GM19372 (cell line): ENCODE data around the gene LENG8.
"Not testable (repeated sequence)": the region's sequence is repeated elsewhere in the genome, so short reads cannot be mapped to it uniquely, and the experiment has no call there.

Experiments used
- ATAC-seq: cut with Tn5 transposase; IDR thresholded peaks from one replicate; pipeline ENCODE4 v1.9.1; 2021; ENCODE audit warnings: mild to moderate bottlenecking, low read depth, moderate library complexity; ENCODE audit not compliant: unreplicated experiment

The LENG8 gene

DNA sequence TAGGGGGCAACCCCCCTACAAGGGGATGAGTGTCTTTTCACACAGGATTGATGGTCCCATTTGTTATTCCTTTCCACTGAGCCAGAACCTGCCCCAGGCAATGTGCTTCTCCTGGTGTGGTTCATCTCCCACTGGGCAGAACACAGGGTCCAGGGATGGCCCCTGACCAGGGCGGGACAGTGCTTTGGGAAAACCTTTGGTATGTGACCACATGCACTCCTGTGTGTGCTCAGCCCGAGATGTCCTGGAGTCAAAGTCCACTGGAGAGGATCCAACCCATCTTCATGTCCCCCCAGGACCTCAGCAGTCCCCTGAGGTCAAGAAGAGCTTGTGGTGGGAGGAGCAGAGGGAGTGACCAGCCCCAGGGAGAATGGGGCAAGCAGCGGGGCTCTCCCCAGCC is 59.5 kb downstream of the LENG8 start:
- ATAC-seq: not testable (repeated sequence)

DNA sequence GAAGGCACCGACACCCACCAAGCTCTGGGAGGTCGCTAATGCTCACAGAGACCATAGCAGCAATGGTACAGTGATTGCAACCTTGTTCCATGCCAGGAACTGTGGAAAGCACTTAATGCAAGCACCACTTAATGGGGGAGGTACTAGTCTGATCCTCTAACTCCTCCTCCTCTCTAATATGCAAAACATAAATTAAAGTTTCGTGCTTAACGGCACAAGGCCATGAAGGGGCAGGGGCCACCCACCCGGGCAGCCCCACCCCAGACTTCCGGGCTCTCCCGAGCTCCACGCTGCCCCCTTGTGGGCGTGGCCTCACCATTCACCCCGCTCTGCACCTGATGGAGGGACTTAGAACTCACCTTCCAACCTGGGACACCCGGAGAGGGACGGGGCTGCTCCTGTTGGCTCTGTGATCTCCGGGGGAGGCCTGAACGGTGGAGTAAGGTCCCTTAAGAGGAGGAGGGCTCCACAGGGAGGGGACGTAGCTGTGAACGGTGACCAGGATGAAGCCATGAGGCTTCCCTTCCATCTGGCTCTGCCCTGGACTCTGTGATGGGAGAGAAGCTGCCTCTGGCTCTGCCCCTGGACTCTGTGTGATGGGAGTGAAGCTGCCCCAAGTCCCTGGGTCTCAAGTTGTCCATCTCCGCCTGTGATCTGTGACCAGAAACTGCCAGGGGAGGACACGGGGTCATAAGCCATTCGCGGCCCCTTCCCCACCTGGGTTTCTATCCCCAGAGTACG is 60.4 kb downstream of the LENG8 start:
- ATAC-seq: not testable (repeated sequence)
